ENCODE results near the gene KRTAP22-1.

KRTAP22-1 gene

GRCh38 chr21:30600787-30601186, at the start of gene KRTAP22-1:
Gene KRTAP22-1 (plus strand): TSS chr21:30601087.
- DNase-seq (ENCODE audit: extremely low read depth, low read depth): no peak
- TF ChIP-seq, protein P1, sequence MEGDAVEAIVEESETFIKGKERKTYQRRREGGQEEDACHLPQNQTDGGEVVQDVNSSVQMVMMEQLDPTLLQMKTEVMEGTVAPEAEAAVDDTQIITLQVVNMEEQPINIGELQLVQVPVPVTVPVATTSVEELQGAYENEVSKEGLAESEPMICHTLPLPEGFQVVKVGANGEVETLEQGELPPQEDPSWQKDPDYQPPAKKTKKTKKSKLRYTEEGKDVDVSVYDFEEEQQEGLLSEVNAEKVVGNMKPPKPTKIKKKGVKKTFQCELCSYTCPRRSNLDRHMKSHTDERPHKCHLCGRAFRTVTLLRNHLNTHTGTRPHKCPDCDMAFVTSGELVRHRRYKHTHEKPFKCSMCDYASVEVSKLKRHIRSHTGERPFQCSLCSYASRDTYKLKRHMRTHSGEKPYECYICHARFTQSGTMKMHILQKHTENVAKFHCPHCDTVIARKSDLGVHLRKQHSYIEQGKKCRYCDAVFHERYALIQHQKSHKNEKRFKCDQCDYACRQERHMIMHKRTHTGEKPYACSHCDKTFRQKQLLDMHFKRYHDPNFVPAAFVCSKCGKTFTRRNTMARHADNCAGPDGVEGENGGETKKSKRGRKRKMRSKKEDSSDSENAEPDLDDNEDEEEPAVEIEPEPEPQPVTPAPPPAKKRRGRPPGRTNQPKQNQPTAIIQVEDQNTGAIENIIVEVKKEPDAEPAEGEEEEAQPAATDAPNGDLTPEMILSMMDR (IDR thresholded peaks at IDR 0.05; ENCODE audit: low read depth, low read length): no peak

DNA sequence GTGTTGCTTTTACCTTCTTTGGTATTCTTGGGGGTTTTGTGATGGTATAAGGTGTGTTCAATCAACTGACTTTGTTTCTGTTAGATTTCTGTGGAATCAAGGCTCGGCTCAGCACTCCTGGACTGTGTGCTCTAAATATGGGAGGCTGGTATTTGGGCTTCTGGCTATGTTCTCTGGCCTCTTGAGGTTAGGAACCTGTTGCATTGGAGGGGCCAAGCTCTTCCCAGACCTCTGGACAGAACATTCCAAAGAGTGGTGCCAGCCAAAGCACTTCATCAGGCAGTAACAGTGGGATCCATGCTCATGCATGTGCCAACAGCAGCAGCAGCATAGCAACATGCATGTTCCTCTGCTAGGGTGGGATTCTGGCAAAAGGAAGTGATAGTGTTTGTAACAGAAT, 48.1 kb upstream of the KRTAP22-1 start:
- TF ChIP-seq, protein P1 (IDR thresholded peaks at IDR 0.05; ENCODE audit: low read depth, low read length): no peak
- DNase-seq (ENCODE audit: extremely low read depth, low read depth): no peak

DNA sequence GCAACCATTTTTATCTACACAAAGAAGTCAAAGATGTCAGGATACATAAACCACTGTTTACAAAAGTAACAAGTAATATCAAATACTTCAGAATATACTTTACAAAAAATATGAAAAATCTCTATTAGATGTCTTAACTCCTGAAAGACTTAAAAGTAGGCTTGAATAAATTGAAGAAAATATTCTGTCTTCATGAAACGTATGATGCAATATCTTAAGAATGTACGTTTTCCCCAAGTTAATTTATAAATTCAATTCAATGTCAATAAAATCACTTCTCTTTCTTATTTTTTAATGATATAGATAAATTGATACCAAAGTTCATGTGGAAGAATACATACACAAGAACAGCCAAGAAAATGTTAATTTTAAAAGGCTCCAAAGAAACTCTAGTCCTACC, 45.8 kb upstream of the KRTAP22-1 start:
- DNase-seq (ENCODE audit: extremely low read depth, low read depth): no peak
- TF ChIP-seq, protein P1 (IDR thresholded peaks at IDR 0.05; ENCODE audit: low read depth, low read length): no peak

GRCh38 chr21:30561264-30561895, 39.5 kb upstream of the KRTAP22-1 start, which contains the start of gene KRTAP19-7:
Gene KRTAP19-7 (minus strand): TSS chr21:30561314. CDS start chr21:30561289, 25 bp downstream.
- no peak for DNase-seq (ENCODE audit: extremely low read depth, low read depth)
- TF ChIP-seq, protein P1 (IDR thresholded peaks at IDR 0.05; ENCODE audit: low read depth, low read length): no peak

GRCh38 chr21:30561957-30562356, 38.9 kb upstream of the KRTAP22-1 start:
- TF ChIP-seq, protein P1 (IDR thresholded peaks at IDR 0.05; ENCODE audit: low read depth, low read length): no peak
- no peak for DNase-seq (ENCODE audit: extremely low read depth, low read depth)

DNA sequence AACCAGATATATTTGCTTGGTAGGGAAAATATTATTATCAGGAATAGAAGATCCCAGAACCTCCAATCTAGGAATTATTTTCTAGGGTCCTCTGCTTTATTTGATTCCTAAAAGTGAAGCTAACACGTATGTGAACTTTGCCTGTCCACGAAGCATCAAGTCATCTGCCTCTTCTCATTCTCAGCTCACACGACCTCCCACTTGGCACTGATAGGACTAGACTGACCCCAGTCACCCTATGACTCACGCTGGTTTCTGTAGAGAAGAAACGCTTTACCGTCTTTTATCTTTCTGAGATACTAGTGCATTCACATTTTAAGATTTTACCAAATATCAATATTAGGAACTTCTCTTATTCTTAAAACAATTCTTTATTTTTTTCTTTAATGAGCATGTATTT, 37.8 kb upstream of the KRTAP22-1 start:
- DNase-seq (ENCODE audit: extremely low read depth, low read depth): no peak
- TF ChIP-seq, protein P1 (IDR thresholded peaks at IDR 0.05; ENCODE audit: low read depth, low read length): no peak

GRCh38 chr21:30563630-30564029, 37.3 kb upstream of the KRTAP22-1 start:
- TF ChIP-seq, protein P1 (IDR thresholded peaks at IDR 0.05; ENCODE audit: low read depth, low read length): no peak
- no peak for DNase-seq (ENCODE audit: extremely low read depth, low read depth)
